ENCODE measurements around the gene TMEM214. TPM values are rescaled to one million over a fixed set of nuclear protein-coding genes. Genes with fewer than 3 reads are reported as not detected.

The TMEM214 gene
- total RNA-seq, 1 donor = 71.6 TPM

- no peak overlapping the region for H3K4me3 ChIP-seq (ENCODE audit: low read depth, low read length)
- DNase-seq (ENCODE audit: low read depth) = peak; percentile 28
- no peak for TF ChIP-seq CTCF (IDR thresholded peaks at IDR 0.05; ENCODE audit: insufficient read depth, low read length)
These were observed 23.7 kb upstream of the TMEM214 start for GRCh38 chr2:27009083-27009482.

- TF ChIP-seq CTCF (IDR thresholded peaks at IDR 0.05; ENCODE audit: insufficient read depth, low read length) = no peak
- H3K4me3 ChIP-seq (ENCODE audit: low read depth, low read length) = no peak overlapping the region
- DNase-seq (ENCODE audit: low read depth) = no peak
These were observed 23.0 kb upstream of the TMEM214 start for GRCh38 chr2:27009716-27010115.

GRCh38 chr2:27010139-27010538 lies 22.6 kb upstream of the TMEM214 start:
- DNase-seq (ENCODE audit: low read depth) = peak; percentile 65
- TF ChIP-seq CTCF (IDR thresholded peaks at IDR 0.05; ENCODE audit: insufficient read depth, low read length) = no peak
- no peak overlapping the region for H3K4me3 ChIP-seq (ENCODE audit: low read depth, low read length)

- TF ChIP-seq CTCF (IDR thresholded peaks at IDR 0.05; ENCODE audit: insufficient read depth, low read length) = no peak
- no peak overlapping the region for H3K4me3 ChIP-seq (ENCODE audit: low read depth, low read length)
- no peak for DNase-seq (ENCODE audit: low read depth)
These were observed 19.0 kb upstream of the TMEM214 start for GRCh38 chr2:27013738-27014137.

- TF ChIP-seq CTCF (IDR thresholded peaks at IDR 0.05; ENCODE audit: insufficient read depth, low read length) = no peak
- no peak overlapping the region for H3K4me3 ChIP-seq (ENCODE audit: low read depth, low read length)
- DNase-seq (ENCODE audit: low read depth) = no peak
These were observed 17.9 kb upstream of the TMEM214 start for GRCh38 chr2:27014771-27015433.

- TF ChIP-seq CTCF (IDR thresholded peaks at IDR 0.05; ENCODE audit: insufficient read depth, low read length) = peak; percentile 72
- no peak overlapping the region for H3K4me3 ChIP-seq (ENCODE audit: low read depth, low read length)
- peak; percentile 87 for DNase-seq (ENCODE audit: low read depth)
These were observed 15.9 kb upstream of the TMEM214 start for GRCh38 chr2:27016801-27017325.

- H3K4me3 ChIP-seq (ENCODE audit: low read depth, low read length) = no peak overlapping the region
- no peak for TF ChIP-seq CTCF (IDR thresholded peaks at IDR 0.05; ENCODE audit: insufficient read depth, low read length)
- no peak for DNase-seq (ENCODE audit: low read depth)
These were observed 14.6 kb upstream of the TMEM214 start for GRCh38 chr2:27018142-27018541.

Data from fibroblast of the aortic adventitia (primary cell).